HG03571 (cell line): Measurements from ENCODE around the gene GAN.
"Not testable (repeated sequence)": the region's sequence is repeated elsewhere in the genome, so short reads cannot be mapped to it uniquely, and the experiment has no call there.

ENCODE experiments used
- ATAC-seq: cut with Tn5 transposase; IDR thresholded peaks from one replicate; pipeline ENCODE4 v1.9.1; 2021; ENCODE audit not compliant: unreplicated experiment

The GAN gene

GRCh38 chr16:81397058-81397878 is 82.5 kb downstream of the GAN start:
- no peak for ATAC-seq

- no peak for ATAC-seq
Observed at GRCh38 chr16:81397879-81398520, 83.2 kb downstream of the GAN start.

GRCh38 chr16:81399909-81400308 is 85.1 kb downstream of the GAN start:
- ATAC-seq, result no peak

- no peak for ATAC-seq
Observed at GRCh38 chr16:81401035-81401950, 86.5 kb downstream of the GAN start.

- no peak for ATAC-seq
Observed at GRCh38 chr16:81403208-81403600, 88.4 kb downstream of the GAN start.

- peak; percentile 68 for ATAC-seq
Observed at GRCh38 chr16:81403601-81404391, 89.0 kb downstream of the GAN start.

- not testable (repeated sequence) for ATAC-seq
Observed at GRCh38 chr16:81405002-81405401, 90.2 kb downstream of the GAN start.

- no peak for ATAC-seq
Observed at GRCh38 chr16:81405702-81406113, 90.9 kb downstream of the GAN start.

- ATAC-seq, result no peak
Observed at GRCh38 chr16:81408409-81408950, 93.7 kb downstream of the GAN start.

- no peak for ATAC-seq
Observed at GRCh38 chr16:81409016-81409556, 94.3 kb downstream of the GAN start.

- ATAC-seq, result no peak
Observed at GRCh38 chr16:81410643-81411293, 96.0 kb downstream of the GAN start.

GRCh38 chr16:81413245-81413990 is 98.7 kb downstream of the GAN start:
- no peak for ATAC-seq

GRCh38 chr16:81415751-81416150 is 101.0 kb downstream of the GAN start:
- no peak for ATAC-seq

GRCh38 chr16:81416749-81417148 is 102.0 kb downstream of the GAN start:
- no peak for ATAC-seq

- no peak for ATAC-seq
Observed at GRCh38 chr16:81417210-81417609, 102.4 kb downstream of the GAN start.

GRCh38 chr16:81419806-81420205 is 105.0 kb downstream of the GAN start:
- ATAC-seq, result no peak

- no peak for ATAC-seq
Observed at GRCh38 chr16:81421126-81421525, 106.4 kb downstream of the GAN start.

- ATAC-seq, result no peak
Observed at GRCh38 chr16:81421536-81421935, 106.8 kb downstream of the GAN start.

- ATAC-seq, result not testable (repeated sequence)
Observed at GRCh38 chr16:81422153-81422552, 107.4 kb downstream of the GAN start.
